ENCODE results near the gene TTBK2.

The TTBK2 gene

GRCh38 chr15:42932833-42933515, 12.4 kb upstream of the TTBK2 start:
- H3K79me2 ChIP-seq (ENCODE audit: low read length): no peaks in the 10 kb centered on the region
- H2AFZ ChIP-seq (ENCODE audit: low read length): no peak overlapping the region
- no peak for DNase-seq
- H3F3A ChIP-seq (ENCODE audit: insufficient read depth, low read length): no peaks in the 10 kb centered on the region
- H3K27me3 ChIP-seq (replicated peaks; ENCODE audit: insufficient read depth, low read length): no peaks in the 10 kb centered on the region
- no peaks in the 10 kb centered on the region for H3K9me3 ChIP-seq (replicated peaks; ENCODE audit: insufficient read depth, low read length)
- H3K9ac ChIP-seq (ENCODE audit: low read length): no peak overlapping the region
- TF ChIP-seq EZH2 (optimal IDR thresholded peaks at IDR 0.05; ENCODE audit: low read depth, low read length) (no peak), EZH2phosphoT487 (IDR thresholded peaks at IDR 0.05; ENCODE audit: low read length) (no peak), CTCF (IDR thresholded peaks at IDR 0.05; ENCODE audit: low read length) (no peak)
- H3K4me2 ChIP-seq (ENCODE audit: low read depth, low read length): no peak overlapping the region
- no peaks in the 10 kb centered on the region for H3K36me3 ChIP-seq (replicated peaks; ENCODE audit: insufficient read depth, low read length)
- no peaks in the 10 kb centered on the region for H4K20me1 ChIP-seq (ENCODE audit: insufficient read depth, low read length)
- no peaks in the 10 kb centered on the region for H3K4me1 ChIP-seq (ENCODE audit: low read length)
- H3K9me2 ChIP-seq (replicated peaks; ENCODE audit: insufficient read depth, low read length): no peaks in the 10 kb centered on the region
- H3K4me3 ChIP-seq (ENCODE audit: low read length): no peak overlapping the region
- H3K27ac ChIP-seq (ENCODE audit: low read length): no peak overlapping the region

DNA sequence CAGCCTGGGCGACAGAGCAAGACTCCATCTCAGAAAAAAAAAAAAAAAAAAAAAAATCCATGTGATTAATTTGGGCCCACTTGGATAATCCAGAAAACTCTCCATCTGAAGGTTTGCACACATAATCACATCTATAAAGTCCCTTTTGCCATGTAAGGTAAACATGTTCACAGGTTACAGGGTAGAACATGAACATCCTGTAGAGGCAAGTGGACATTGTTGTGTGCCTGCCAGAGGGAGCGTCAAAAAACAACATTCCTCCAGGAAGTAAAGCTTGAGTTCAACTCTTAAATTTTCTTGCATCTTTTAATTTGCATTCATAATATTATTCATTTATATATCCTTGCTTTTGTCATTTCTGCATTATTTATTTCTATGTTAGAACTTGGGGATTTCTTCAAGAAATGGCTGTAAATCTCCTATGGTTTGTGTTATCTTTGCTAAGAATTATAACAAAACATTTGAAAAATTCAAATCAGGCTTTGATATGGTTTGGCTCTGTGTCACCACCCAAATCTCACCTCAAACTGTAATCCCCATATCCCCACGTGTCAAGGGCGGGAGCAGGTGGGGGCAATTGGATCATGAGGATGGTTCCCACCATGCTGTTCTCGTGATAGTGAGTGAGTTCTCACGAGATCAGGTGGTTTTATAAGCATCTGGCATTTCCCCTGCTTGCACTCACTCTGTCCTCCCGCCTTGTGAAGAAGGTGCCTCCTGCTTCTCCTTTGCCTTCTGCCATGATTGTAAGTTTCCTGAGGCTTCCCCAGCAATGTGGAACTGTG, 11.3 kb upstream of the TTBK2 start:
- H2AFZ ChIP-seq (ENCODE audit: low read length): no peak overlapping the region
- H3K9me2 ChIP-seq (replicated peaks; ENCODE audit: insufficient read depth, low read length): no peaks in the 10 kb centered on the region
- no peaks in the 10 kb centered on the region for H4K20me1 ChIP-seq (ENCODE audit: insufficient read depth, low read length)
- no peak overlapping the region for H3K4me2 ChIP-seq (ENCODE audit: low read depth, low read length)
- H3K79me2 ChIP-seq (ENCODE audit: low read length): no peaks in the 10 kb centered on the region
- no peak for DNase-seq
- H3K4me1 ChIP-seq (ENCODE audit: low read length): no peaks in the 10 kb centered on the region
- no peak overlapping the region for H3K27ac ChIP-seq (ENCODE audit: low read length)
- H3K9ac ChIP-seq (ENCODE audit: low read length): no peak overlapping the region
- H3K36me3 ChIP-seq (replicated peaks; ENCODE audit: insufficient read depth, low read length): no peaks in the 10 kb centered on the region
- no peaks in the 10 kb centered on the region for H3K9me3 ChIP-seq (replicated peaks; ENCODE audit: insufficient read depth, low read length)
- TF ChIP-seq CTCF (IDR thresholded peaks at IDR 0.05; ENCODE audit: low read length) (no peak), EZH2phosphoT487 (IDR thresholded peaks at IDR 0.05; ENCODE audit: low read length) (no peak), EZH2 (optimal IDR thresholded peaks at IDR 0.05; ENCODE audit: low read depth, low read length) (no peak)
- no peak overlapping the region for H3K4me3 ChIP-seq (ENCODE audit: low read length)
- no peaks in the 10 kb centered on the region for H3K27me3 ChIP-seq (replicated peaks; ENCODE audit: insufficient read depth, low read length)
- no peaks in the 10 kb centered on the region for H3F3A ChIP-seq (ENCODE audit: insufficient read depth, low read length)

GRCh38 chr15:42929306-42929848, 8.8 kb upstream of the TTBK2 start:
- no peaks in the 10 kb centered on the region for H4K20me1 ChIP-seq (ENCODE audit: insufficient read depth, low read length)
- no peak overlapping the region for H3K4me3 ChIP-seq (ENCODE audit: low read length)
- no peaks in the 10 kb centered on the region for H3K4me1 ChIP-seq (ENCODE audit: low read length)
- no peaks in the 10 kb centered on the region for H3F3A ChIP-seq (ENCODE audit: insufficient read depth, low read length)
- no peaks in the 10 kb centered on the region for H3K9me2 ChIP-seq (replicated peaks; ENCODE audit: insufficient read depth, low read length)
- H3K9me3 ChIP-seq (replicated peaks; ENCODE audit: insufficient read depth, low read length): no peaks in the 10 kb centered on the region
- H3K27me3 ChIP-seq (replicated peaks; ENCODE audit: insufficient read depth, low read length): no peaks in the 10 kb centered on the region
- H3K27ac ChIP-seq (ENCODE audit: low read length): no peak overlapping the region
- DNase-seq: no peak
- no peak for TF ChIP-seq EZH2phosphoT487 (IDR thresholded peaks at IDR 0.05; ENCODE audit: low read length)
- TF ChIP-seq EZH2 (optimal IDR thresholded peaks at IDR 0.05; ENCODE audit: low read depth, low read length): no peak
- no peak for TF ChIP-seq CTCF (IDR thresholded peaks at IDR 0.05; ENCODE audit: low read length)
- no peak overlapping the region for H3K4me2 ChIP-seq (ENCODE audit: low read depth, low read length)
- H3K9ac ChIP-seq (ENCODE audit: low read length): no peak overlapping the region
- H3K79me2 ChIP-seq (ENCODE audit: low read length): no peaks in the 10 kb centered on the region
- no peak overlapping the region for H2AFZ ChIP-seq (ENCODE audit: low read length)
- no peaks in the 10 kb centered on the region for H3K36me3 ChIP-seq (replicated peaks; ENCODE audit: insufficient read depth, low read length)

All from MM.1S (cell line).